Retinal pigment epithelial cell (primary cell): ENCODE measurements around the gene MTAP.

ENCODE experiments used
- DNase-seq: peaks from one replicate; pipeline ENCODE4 v3.0.0-alpha.2; 2010; ENCODE audit warnings: low read depth
- H3K4me3 ChIP-seq: 2 replicates; pipeline ENCODE4 v1.5.1; 2011; ENCODE audit warnings: mild to moderate bottlenecking, low read length, control low read depth, moderate library complexity
- TF ChIP-seq, protein P1 (sequence below): conservative IDR thresholded peaks from 2 replicates; pipeline ENCODE4 v1.5.1; 2011; ENCODE audit warnings: low read depth, low read length, control low read depth, inconsistent platforms

The MTAP gene

DNA sequence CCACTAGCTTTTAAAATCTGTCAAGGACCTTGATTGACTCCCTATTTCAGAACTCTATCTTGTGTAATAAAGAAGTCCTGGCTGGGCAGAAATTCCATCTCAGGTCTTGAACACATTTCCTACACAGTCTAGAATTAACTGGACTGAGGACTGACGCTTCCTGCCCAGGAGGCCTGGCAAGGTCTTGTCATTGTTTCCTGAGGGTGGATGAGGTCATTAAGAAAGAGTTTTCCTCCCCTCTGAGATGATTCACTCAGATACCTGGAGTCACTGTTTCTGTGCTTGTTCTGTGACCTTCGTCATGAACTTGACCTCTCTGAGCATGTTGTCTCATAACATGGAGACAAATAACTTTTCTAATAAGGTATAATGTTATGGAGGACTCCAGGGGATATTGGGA, 10.0 kb downstream of the MTAP start:
- H3K4me3 ChIP-seq: no peak overlapping the region
- TF ChIP-seq, protein P1, sequence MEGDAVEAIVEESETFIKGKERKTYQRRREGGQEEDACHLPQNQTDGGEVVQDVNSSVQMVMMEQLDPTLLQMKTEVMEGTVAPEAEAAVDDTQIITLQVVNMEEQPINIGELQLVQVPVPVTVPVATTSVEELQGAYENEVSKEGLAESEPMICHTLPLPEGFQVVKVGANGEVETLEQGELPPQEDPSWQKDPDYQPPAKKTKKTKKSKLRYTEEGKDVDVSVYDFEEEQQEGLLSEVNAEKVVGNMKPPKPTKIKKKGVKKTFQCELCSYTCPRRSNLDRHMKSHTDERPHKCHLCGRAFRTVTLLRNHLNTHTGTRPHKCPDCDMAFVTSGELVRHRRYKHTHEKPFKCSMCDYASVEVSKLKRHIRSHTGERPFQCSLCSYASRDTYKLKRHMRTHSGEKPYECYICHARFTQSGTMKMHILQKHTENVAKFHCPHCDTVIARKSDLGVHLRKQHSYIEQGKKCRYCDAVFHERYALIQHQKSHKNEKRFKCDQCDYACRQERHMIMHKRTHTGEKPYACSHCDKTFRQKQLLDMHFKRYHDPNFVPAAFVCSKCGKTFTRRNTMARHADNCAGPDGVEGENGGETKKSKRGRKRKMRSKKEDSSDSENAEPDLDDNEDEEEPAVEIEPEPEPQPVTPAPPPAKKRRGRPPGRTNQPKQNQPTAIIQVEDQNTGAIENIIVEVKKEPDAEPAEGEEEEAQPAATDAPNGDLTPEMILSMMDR: no peak
- no peak for DNase-seq

DNA sequence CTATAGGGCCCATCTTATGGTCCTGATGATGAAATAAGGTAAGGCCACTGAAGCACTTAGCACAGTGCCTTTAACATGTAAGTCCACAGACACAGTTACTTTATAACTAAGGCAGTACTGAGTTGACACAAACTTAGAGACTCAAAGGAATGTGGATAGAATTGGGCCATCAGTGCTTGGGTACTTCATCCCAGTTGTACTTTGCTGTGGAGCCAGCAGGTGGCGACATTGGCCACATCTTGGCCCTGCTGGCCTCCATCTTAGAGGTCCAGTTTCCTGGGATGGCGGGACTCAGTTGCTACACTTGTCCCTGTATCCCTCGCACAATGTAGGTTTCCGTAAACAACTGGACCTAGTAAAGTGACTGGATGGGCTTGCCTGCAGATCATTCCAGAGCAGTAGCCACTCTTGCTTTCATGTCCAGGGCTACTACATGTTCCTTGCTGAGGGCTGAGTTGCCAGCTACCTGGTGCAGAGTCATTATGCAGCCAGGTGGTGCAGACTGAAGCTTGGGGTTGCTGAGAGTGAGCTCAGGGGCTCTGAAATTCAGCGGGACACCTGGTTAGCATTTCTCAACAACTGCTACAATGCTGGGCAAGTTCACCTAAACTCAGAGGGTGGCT, 10.6 kb downstream of the MTAP start:
- no peak overlapping the region for H3K4me3 ChIP-seq
- no peak for DNase-seq
- TF ChIP-seq, protein P1: peak; percentile 87

DNA sequence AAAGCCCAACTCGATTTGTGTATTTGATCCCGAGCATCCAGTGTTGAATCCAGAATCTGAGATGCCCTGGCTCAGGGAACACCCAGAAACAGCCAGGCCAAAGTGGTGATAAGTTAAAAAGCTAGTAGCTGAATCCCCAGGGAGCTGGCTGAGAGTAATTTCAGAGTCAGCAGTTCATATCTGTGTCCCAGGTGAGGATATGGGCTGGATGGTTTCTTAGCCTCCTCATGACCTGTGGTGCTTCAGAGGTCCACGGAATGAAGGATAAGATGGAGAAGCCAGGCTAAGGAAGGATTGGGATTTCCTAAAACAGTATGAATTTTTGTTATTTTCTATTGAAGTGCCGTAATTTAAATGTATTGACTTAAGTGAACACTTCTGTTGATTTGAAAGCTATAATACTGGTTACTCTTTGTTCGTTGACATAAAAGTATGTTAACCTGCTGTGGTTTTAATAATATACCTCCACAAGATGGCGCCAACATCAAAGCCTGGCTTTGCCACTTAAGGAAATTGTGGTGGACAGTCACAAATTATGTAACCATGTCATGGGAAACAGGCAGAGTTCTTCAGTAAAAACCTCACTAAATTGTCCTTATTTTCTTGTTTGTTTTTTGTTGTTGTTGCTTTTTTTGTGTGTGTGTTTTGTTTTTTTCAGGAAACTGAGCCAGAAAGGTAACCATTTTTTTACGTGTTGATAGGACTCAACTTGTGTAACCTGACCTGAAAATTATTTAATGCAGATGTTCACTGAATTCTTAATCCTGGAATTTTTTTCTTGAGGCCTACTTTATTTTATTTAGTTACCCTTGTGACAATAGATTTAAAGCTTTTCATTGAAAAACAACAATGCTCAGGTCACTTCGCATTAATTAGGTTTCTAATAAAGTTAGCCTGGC, 11.4 kb downstream of the MTAP start:
- H3K4me3 ChIP-seq: no peak overlapping the region
- TF ChIP-seq, protein P1: peak; percentile 67
- DNase-seq: peak; percentile 61

DNA sequence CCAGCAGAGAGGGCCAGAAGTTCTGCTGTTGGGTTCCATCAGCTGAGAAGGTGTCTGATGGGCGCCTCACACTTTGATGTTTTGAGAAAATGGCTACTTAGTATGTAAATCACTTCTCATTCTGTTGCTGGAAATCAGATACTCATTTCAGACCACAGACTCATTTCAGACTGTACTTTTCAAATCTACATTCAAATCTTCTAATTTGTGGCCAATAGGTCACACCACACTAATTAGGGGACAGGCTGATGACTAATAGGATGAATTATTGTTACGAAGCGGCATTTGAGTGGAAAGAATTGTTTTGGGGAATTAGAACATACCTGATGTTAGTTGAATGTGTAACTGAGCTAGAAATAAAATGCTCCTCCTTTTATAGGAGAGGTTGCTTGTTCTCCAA, 13.2 kb downstream of the MTAP start:
- no peak for DNase-seq
- no peak overlapping the region for H3K4me3 ChIP-seq
- TF ChIP-seq, protein P1: no peak

DNA sequence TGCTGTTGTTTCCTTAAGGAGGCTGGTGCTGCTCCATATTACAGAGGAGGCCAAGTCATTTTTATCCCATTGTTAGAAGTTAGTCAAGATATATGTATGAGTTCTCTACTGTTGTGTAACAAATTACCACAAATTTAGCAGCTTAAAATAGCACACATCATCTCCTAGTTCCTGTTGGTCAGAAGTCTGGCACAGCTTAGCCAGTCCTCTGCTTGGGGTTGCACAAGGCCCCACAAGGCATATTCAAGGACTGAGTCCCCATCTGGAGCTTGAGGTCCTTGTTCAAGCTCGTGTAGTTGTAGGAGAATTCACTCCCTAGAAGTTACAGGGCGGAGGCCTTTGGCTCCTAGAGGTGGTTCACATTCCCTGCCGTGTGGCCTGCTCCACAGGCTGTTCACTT, 14.7 kb downstream of the MTAP start:
- no peak for DNase-seq
- H3K4me3 ChIP-seq: no peak overlapping the region
- TF ChIP-seq, protein P1: no peak

DNA sequence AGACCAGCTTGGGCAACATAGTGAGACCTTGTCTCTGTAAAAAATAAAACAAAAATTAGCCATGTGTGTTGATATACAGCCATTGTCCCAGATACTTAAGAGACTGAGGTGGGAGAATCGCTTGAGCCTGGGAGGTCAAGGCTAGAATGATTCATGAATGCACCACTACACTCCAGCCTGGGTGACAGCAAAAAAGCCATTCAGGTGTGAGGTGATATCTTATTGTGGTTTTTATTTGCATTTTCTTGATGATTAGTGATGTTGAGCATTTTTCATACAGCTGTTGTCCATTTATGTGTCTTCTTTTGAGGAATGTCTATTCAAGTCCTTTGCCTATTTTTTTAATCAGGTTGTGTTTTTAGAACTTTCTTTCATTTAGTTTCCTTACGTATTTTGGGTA, 23.2 kb downstream of the MTAP start:
- no peak overlapping the region for H3K4me3 ChIP-seq
- TF ChIP-seq, protein P1: no peak
- no peak for DNase-seq
